Activated CD8-positive, alpha-beta memory T cell treated with anti-CD3 and anti-CD28 coated beads for 4 hours (primary cell): ENCODE data around the gene MBP.

ENCODE experiments used
- DNase-seq, 2 donors: peaks; one replicate each; pipeline ENCODE4 v3.0.0-alpha.2; 2020; ENCODE audit warnings: low read depth in 2 of 2

MBP gene

DNA sequence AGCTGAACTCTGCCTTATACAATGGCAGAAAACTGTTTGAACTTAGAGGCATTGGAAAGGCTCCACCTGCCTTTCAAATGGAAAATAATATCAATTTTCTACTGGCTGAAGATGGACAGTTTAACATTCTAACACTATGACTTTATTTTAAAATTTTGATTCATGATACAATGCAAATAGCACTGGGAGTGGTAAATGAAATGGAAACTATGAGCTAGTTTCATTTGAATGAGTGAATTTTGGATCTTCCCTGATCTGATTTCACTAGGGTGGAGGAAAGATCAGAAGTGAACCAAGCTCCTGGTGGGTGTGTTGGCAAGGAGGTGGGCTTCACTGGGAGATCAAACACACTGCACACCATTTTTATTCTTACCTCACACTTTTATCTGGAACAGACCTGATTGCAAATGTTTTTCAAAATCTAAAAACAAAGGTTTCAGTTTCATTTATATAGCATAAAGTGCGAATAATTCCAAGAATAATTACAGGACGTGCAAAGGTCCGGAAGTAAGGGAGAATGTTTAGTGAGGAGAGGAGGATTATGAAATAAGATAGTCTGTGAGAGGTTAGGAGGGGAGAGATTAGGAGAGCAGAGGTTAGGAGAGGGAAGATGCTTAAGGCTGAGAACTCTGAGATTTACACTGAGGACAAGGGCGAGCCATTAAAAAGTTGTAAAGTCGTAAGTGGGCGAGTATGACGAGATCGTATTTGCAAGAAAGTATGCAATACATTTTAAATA, 18.6 kb upstream of the MBP start:
- no peak for DNase-seq

DNA sequence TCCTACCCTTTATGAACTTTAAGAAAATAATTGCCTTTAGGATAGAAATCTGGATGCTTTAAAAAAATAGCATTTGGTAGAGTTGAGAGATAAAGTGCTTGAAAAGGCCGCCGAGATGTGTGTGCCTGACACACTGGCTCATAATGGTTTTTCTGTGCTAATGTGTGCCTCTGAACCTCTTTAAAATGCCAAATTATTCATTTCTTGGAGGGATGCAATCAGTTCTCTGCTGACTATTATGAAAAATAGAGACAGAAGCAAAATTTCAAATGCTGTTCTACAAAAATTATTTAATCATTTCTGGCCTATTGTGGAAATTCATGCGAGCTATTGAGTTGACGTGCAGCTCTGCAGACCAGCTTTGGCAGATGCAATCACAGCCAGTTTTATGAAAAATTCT, 18.0 kb upstream of the MBP start:
- no peak for DNase-seq

GRCh38 chr18:77148289-77148688, 15.7 kb upstream of the MBP start:
- no peak for DNase-seq

- DNase-seq: no peak
These were observed 14.9 kb upstream of the MBP start for GRCh38 chr18:77147418-77147852.

- no peak for DNase-seq
These were observed 13.9 kb upstream of the MBP start for GRCh38 chr18:77146249-77147080.

- no peak for DNase-seq
These were observed 12.8 kb upstream of the MBP start for GRCh38 chr18:77145364-77145901.

DNA sequence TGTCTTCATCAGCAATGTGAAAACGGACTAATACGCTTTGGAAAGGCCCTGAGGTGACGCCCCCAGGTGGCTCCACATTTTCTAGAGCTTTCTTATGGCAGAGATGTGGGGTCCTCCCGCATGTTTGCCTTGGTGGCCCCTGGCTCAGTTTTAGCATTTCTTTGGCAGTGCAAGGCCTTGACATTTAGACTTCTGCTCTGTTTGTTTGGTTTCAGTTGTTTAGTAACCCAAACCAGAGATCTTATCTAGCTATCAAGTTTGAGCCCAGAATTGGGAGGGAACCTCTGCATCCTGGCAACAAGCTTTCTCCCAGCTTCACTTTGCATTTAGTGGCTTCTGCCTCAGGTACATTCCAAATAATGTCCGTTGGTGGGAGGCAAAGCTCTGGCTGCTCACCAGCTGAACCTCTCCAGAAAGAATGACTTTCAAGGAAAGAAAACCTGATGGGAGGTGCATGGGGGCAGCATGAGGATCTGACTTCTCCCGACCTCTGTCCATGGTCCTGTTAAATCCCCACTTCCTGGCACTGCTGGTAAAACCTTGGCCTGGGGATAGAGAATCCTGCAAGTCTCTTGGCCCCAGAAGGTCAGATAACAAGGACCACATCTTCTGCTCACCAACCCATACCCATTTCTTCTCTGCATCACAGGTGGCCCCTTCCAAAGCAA, 12.0 kb upstream of the MBP start:
- no peak for DNase-seq

DNA sequence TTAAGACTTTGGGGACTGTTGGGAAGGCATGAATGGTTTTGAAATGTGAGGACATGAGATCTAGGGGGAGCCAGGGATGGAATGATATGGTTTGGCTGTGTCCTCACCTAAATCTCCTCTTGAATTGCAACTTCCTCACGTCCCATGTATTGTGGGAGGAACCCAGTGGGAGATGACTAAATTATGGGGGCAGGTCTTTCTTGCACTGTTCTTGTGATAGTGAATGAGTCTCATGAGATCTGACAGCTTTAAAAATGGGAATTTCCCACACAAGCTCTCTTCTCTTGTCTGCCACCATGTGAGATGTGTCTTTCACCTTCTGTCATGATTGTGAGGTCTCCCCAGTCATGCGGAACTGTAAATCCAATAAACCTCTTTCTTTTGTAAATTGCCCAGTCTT, 11.5 kb upstream of the MBP start:
- DNase-seq: no peak

GRCh38 chr18:77143196-77143595, 10.6 kb upstream of the MBP start:
- DNase-seq: no peak

- DNase-seq: no peak
These were observed 9.0 kb upstream of the MBP start for GRCh38 chr18:77141401-77142118.

DNA sequence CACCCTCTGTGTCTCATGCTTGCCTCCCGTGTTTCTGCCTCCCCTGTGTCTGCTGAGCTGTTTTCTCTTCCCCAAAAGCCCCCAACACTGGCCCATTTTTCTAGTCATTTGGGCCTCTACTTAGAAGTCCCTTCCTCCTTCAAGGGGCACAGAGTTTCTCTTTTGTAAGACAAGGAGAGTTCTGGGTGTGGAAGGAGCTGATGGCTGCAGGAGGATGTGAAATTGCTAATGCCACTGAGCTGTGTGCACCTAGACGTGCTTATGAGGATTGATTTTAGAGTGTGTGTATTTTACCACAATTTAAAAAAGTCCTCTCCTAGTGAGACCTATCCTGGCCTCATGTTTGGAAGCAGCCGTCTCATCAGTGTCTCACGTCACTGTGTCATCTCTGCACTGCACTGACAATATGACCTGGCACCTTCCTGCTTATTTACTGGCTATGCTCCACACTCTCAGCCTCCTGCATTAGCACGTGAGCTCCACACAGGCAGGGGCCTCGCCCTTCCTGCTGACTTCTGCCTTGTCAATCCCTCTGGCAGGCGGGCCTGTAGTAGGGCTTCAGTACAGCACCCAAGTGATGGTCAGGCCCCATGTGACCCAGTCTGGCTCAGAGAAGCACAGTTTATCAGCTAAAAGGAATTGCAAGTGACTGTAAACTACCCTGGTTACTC, 8.0 kb upstream of the MBP start:
- DNase-seq: no peak

- DNase-seq: no peak
These were observed 7.4 kb upstream of the MBP start for GRCh38 chr18:77140030-77140429.

- DNase-seq: no peak
These were observed 7.0 kb upstream of the MBP start for GRCh38 chr18:77139619-77140018.

DNA sequence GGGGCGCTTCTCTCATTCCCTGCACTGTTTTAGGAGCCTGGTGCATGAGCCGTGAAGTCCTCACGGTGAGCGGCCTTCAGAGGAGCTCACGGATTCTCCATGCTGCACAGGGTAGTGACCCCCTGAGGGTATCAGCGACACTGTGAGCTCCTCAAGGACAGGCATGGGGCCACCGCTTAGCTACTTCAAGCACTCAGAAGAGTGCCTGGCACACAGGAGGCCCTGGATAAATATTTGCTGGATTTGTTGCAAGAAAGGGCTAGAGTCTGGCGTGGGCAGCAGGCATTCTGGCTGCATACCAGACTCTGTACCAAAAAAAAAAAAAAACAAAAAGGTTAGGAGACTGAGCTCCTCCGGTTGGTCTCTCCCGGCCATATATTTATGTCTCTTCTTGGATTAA, 5.7 kb upstream of the MBP start:
- DNase-seq: no peak

GRCh38 chr18:77137851-77138250, 5.3 kb upstream of the MBP start:
- no peak for DNase-seq

DNA sequence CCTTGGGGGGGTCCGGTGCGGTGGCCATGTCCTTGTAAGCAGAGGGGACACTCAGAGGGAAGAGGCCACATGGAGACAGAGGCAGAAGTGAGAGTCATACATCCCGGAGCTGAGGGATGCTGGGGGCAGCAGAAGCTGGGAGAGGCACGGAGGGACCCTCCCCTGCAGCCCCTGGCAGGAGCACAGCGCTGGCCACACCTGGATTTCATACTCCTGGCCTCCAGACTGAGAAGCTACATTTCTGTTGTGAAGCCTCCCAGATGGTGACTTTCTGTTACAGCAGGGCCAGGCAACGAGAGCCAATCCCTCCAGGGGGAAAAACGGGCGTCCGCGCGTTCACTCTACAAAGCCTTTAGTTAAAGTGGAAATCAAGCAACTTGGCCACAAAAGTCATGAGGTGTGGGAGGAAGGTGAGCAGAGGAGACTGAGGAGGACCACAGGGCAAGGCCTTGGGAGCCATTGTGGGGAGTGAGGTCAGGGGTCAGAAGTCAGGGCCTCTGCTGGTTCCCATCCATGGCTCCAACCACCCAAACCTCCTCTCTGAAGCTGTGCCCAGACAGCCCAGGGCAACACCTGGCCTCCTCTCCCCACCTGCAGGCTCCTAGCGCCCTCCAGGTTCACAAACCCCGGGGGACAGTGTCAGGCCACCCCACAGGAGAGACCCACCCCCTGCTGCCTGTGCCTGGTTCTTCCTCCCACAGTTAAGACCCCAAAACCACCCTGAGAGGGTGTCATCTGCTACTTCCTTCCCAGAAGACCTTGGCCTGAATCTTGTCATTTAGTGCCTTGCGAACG, 4.5 kb upstream of the MBP start:
- no peak for DNase-seq

- DNase-seq: no peak
These were observed 3.6 kb upstream of the MBP start for GRCh38 chr18:77136076-77136718.

DNA sequence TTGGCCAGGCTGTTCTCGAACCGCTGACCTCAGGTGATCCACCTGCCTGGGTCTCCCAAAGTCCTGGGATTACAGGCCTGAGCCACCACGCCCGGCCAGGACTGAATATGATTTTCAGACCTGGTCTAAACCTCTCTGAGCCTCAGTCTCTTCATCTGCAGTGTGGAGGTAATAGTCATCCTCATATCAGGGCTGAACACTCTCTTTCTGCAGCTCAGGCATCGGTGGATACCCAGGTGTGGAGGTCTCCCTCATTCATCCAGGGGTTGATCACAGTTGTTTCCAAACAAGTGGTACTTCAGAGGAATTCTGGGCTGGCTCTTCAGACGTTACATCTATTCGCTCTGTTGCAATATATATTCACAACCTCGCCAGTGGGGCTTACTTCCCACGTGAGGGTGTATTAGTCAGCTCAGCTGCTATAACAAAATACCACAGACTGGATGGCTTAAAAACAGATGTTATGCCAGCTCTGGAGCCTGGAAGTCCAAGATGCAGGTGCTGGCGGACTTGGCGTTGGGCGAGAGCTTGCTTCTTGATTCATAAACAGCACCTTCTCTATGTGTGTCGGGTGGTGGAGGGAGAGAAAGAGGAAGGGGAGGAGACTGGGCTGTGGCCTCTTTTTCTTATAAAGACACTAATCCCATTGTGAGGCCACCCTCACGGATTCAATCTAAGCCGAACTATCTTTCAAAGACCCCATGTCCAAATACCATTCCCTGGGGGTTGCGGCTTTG, 2.9 kb upstream of the MBP start:
- DNase-seq: no peak

- DNase-seq: no peak
These were observed 2.0 kb upstream of the MBP start for GRCh38 chr18:77134611-77135010.
